HepG2 (cell line): ENCODE results near the gene NFATC3. TPM values are rescaled to one million over a fixed set of nuclear protein-coding genes. Genes with fewer than 3 reads are reported as not detected.
A peak's percentile ranks its signal among the peaks of the same experiment; 100 is the strongest.

Experiments
- ARNTL ChIP-seq: sonication (generic); formaldehyde crosslinking; IDR thresholded peaks from 2 replicates; pipeline ENCODE4 v1.4.0; 2020; ENCODE audit warnings: mild to moderate bottlenecking, missing genetic modification reagents
- BRF2 ChIP-seq: sonication (generic); formaldehyde crosslinking; IDR thresholded peaks from 2 replicates; pipeline ENCODE4 v1.8.1; 2022; ENCODE audit warnings: mild to moderate bottlenecking, missing genetic modification reagents
- CCDC6 ChIP-seq: sonication (generic); formaldehyde crosslinking; IDR thresholded peaks from 2 replicates; pipeline ENCODE4 v1.8.1; 2022; ENCODE audit warnings: mild to moderate bottlenecking, missing genetic modification reagents, moderate library complexity
- ETV6 ChIP-seq: sonication (generic); formaldehyde crosslinking; conservative IDR thresholded peaks from 2 replicates; pipeline ENCODE4 v1.4.0; 2020; ENCODE audit warnings: missing genetic modification reagents
- FIP1L1 ChIP-seq: fragments of 200-400 bp; formaldehyde crosslinking; IDR thresholded peaks from 2 replicates; pipeline ENCODE4 v1.6.1; 2018; ENCODE audit warnings: low read depth, mild to moderate bottlenecking, low read length, moderate library complexity, borderline replicate concordance; ENCODE audit not compliant: insufficient read depth
- HIC2 ChIP-seq: sonication (generic); formaldehyde crosslinking; IDR thresholded peaks from 2 replicates; pipeline ENCODE4 v1.9.0; 2022; ENCODE audit warnings: low read depth, missing genetic modification reagents
- KDM3A ChIP-seq: IDR thresholded peaks from 2 replicates; pipeline ENCODE4 v1.6.1; 2018; ENCODE audit warnings: low read depth, missing compliant biosample characterization
- KLF13 ChIP-seq: sonication (generic); formaldehyde crosslinking; IDR thresholded peaks from 2 replicates; pipeline ENCODE4 v1.4.0; 2020; ENCODE audit warnings: mild to moderate bottlenecking, missing genetic modification reagents
- MZF1 ChIP-seq: sonication (generic); formaldehyde crosslinking; IDR thresholded peaks from 2 replicates; pipeline ENCODE4 v1.8.1; 2023; ENCODE audit warnings: mild to moderate bottlenecking, missing genetic modification reagents, borderline replicate concordance
- NFE2L1 ChIP-seq: sonication (generic); formaldehyde crosslinking; IDR thresholded peaks from 2 replicates; pipeline ENCODE4 v1.4.0; 2020; ENCODE audit warnings: missing genetic modification reagents, mild to moderate bottlenecking, borderline replicate concordance
- SALL2 ChIP-seq: sonication (generic); formaldehyde crosslinking; IDR thresholded peaks from 2 replicates; pipeline ENCODE4 v1.8.1; 2023; ENCODE audit warnings: mild to moderate bottlenecking, missing genetic modification reagents, inconsistent platforms
- SPEN ChIP-seq: sonication (generic); formaldehyde crosslinking; IDR thresholded peaks from 2 replicates; pipeline ENCODE4 v1.5.1; 2020; ENCODE audit warnings: low read depth, mild to moderate bottlenecking, missing genetic modification reagents
- U2AF1 ChIP-seq: fragments of 200-400 bp; formaldehyde crosslinking; optimal IDR thresholded peaks from 2 replicates; pipeline ENCODE3; 2017; ENCODE audit warnings: mild to moderate bottlenecking, low read depth, low read length
- U2AF2 ChIP-seq: fragments of 200-400 bp; formaldehyde crosslinking; IDR thresholded peaks from 2 replicates; pipeline ENCODE4 v1.6.1; 2017; ENCODE audit warnings: low read depth, mild to moderate bottlenecking, low read length
- ZBTB10 ChIP-seq: sonication (generic); formaldehyde crosslinking; IDR thresholded peaks from 2 replicates; pipeline ENCODE4 v1.4.0; 2020; ENCODE audit warnings: missing genetic modification reagents, borderline replicate concordance
- ZBTB20 ChIP-seq: sonication (generic); formaldehyde crosslinking; IDR thresholded peaks from 2 replicates; pipeline ENCODE4 v1.8.1; 2023; ENCODE audit warnings: missing genetic modification reagents, low read depth, mild to moderate bottlenecking, borderline replicate concordance
- ZNF549 ChIP-seq: sonication (generic); formaldehyde crosslinking; IDR thresholded peaks from 2 replicates; pipeline ENCODE4 v1.5.0; 2020; ENCODE audit warnings: missing genetic modification reagents
- ZNF570 ChIP-seq: sonication (generic); formaldehyde crosslinking; IDR thresholded peaks from 2 replicates; pipeline ENCODE4 v1.4.0; 2020; ENCODE audit warnings: mild to moderate bottlenecking, missing genetic modification reagents, borderline replicate concordance
- ZNF768 ChIP-seq: sonication (generic); formaldehyde crosslinking; IDR thresholded peaks from 2 replicates; pipeline ENCODE4 v1.4.0; 2020; ENCODE audit warnings: missing genetic modification reagents
- polyA plus RNA-seq, 8 experiments: library from polyadenylated mRNA; depleted of rRNA in 3 of 8; stranded (reverse) in 7 of 8; unstranded in 1 of 8; fragments of >200 nt; fragmentation: Illumina TruSeq in 4 of 8; extraction: Trizol in 4 of 8; gene quantifications; 2 replicates each; pipeline versions ENCODE4 v1.2.1 to v1.2.3, GENCODE V29; 2011 to 2016; ENCODE audit warnings: low read depth in 4 of 8, missing spikeins in 1 of 8, mixed read lengths in 1 of 8; ENCODE audit not compliant: insufficient read depth in 1 of 8
- total RNA-seq, 5 experiments: library from RNA; depleted of rRNA; stranded (reverse); fragments of >200 nt; fragmentation: Illumina TruSeq; extraction: Trizol; gene quantifications; 2 replicates each; pipeline ENCODE4 v1.2.3, GENCODE V29; 2016; ENCODE audit warnings: low read depth in 1 of 5
- TF ChIP-seq, protein P1 (sequence below): sonication (generic); formaldehyde crosslinking; IDR thresholded peaks from 2 replicates; pipeline ENCODE4 v1.4.0; 2020; ENCODE audit warnings: mild to moderate bottlenecking, missing genetic modification reagents
- TF ChIP-seq, protein P2 (sequence below): sonication (generic); formaldehyde crosslinking; IDR thresholded peaks from 2 replicates; pipeline ENCODE4 v1.4.0; 2020; ENCODE audit warnings: mild to moderate bottlenecking, missing genetic modification reagents

The NFATC3 gene
- total and polyA plus RNA-seq, 2 of the 13 experiments (the other 11 are each of a cell fraction or from before 2014, with no cell fraction given): 52.6 to 62.7 TPM

DNA sequence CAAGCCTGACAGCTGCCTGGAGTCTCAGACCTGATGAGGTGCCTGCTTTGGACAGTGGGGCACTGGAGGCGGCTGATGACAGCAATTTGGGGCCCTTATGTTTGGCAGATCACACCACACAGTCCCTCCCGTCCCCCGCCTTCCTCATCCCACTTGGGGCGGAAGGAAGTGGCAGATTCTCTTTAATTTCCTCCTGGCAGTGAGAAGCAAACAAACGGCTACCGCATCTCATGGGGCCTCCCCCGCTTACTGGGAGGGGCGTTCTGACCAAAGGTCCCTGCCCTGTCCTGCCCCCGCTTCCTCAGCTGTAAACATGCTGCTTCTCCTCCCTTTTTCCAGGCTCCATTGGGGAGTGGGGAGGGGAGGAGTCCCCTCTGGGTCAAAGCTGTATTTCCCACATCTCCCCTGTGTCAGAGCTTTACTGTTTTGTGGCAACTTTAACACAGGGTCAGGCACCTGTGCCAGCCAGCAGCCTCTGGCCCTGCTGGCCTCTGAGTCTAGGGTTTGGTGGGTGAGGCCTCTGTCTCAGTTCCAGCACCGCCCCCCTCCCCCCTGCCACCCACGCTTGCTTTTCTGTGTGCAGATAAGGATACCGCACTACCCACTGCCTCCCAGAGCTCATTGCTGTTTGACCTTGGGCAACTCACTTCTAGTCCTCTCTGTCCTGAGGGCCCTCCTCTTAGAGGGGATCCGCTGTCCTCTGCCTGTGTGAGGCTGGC, 5.4 kb upstream of the NFATC3 start (continued):
- TF ChIP-seq HIC2 (CRISPR knock-in tag) (peak; percentile 97), ZBTB20 (peak; percentile 93; the same call in 1 of the 2 replicates), ARNTL (peak; percentile 82), FIP1L1 (peak; percentile 79; the same call in 1 of the 2 replicates), U2AF1 (peak; percentile 83), KLF13 (CRISPR knock-in tag) (no peak; the same call in 1 of the 2 replicates), KDM3A (peak; percentile 95), SALL2 (CRISPR knock-in tag) (peak; percentile 96), CCDC6 (CRISPR knock-in tag) (peak; percentile 97), NFE2L1 (CRISPR knock-in tag) (no peak), SPEN (CRISPR knock-in tag) (peak; percentile 92), ZBTB10 (CRISPR knock-in tag) (peak; percentile 77; the same call in 1 of the 2 replicates), BRF2 (CRISPR knock-in tag) (0 out of 2 replicates have a peak, but pooled peaks have one; percentile 75), U2AF2 (no peak; the same call in 1 of the 2 replicates), MZF1 (CRISPR knock-in tag) (peak; percentile 28; the same call in 1 of the 2 replicates), ZNF768 (CRISPR knock-in tag) (no peak; the same call in 1 of the 2 replicates), ZNF549 (CRISPR knock-in tag) (no peak), ETV6 (peak; percentile 99), ZNF570 (no peak)
- TF ChIP-seq, protein P1, sequence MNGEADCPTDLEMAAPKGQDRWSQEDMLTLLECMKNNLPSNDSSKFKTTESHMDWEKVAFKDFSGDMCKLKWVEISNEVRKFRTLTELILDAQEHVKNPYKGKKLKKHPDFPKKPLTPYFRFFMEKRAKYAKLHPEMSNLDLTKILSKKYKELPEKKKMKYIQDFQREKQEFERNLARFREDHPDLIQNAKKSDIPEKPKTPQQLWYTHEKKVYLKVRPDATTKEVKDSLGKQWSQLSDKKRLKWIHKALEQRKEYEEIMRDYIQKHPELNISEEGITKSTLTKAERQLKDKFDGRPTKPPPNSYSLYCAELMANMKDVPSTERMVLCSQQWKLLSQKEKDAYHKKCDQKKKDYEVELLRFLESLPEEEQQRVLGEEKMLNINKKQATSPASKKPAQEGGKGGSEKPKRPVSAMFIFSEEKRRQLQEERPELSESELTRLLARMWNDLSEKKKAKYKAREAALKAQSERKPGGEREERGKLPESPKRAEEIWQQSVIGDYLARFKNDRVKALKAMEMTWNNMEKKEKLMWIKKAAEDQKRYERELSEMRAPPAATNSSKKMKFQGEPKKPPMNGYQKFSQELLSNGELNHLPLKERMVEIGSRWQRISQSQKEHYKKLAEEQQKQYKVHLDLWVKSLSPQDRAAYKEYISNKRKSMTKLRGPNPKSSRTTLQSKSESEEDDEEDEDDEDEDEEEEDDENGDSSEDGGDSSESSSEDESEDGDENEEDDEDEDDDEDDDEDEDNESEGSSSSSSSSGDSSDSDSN: peak; percentile 76
- TF ChIP-seq, protein P2, sequence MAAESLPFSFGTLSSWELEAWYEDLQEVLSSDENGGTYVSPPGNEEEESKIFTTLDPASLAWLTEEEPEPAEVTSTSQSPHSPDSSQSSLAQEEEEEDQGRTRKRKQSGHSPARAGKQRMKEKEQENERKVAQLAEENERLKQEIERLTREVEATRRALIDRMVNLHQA (CRISPR knock-in tag): 0 out of 2 replicates have a peak, but pooled peaks have one; percentile 44
